HepG2 (cell line): ENCODE results near the gene PFN1. TPM values are rescaled to one million over a fixed set of nuclear protein-coding genes. Genes with fewer than 3 reads are reported as not detected.

Experiments
- AGO2 ChIP-seq: fragments of 200-400 bp; formaldehyde crosslinking; optimal IDR thresholded peaks from 2 replicates; pipeline ENCODE3; 2017; ENCODE audit warnings: mild to moderate bottlenecking, low read depth, low read length, moderate library complexity
- CBX2 ChIP-seq, 2 experiments: fragments of 200-600 bp in 1 of 2; sonication (generic); formaldehyde crosslinking in 1 of 2; IDR thresholded peaks; 2 replicates each; pipeline versions ENCODE4 v1.7.0 to v1.8.1; 2018 to 2022; ENCODE audit warnings: low read depth in 2 of 2, low read length in 1 of 2, mild to moderate bottlenecking in 1 of 2, missing genetic modification reagents in 1 of 2
- CHD2 ChIP-seq: IDR thresholded peaks from 2 replicates; pipeline ENCODE4 v1.6.1; 2011; ENCODE audit warnings: low read depth, low read length, improper control_type of control experiment
- EZH2 ChIP-seq: conservative IDR thresholded peaks from 2 replicates; pipeline ENCODE4 v1.6.1; 2012; ENCODE audit warnings: mild to moderate bottlenecking, low read depth, low read length, moderate library complexity
- HMGXB3 ChIP-seq: sonication (generic); formaldehyde crosslinking; IDR thresholded peaks from 2 replicates; pipeline ENCODE4 v1.4.0; 2020; ENCODE audit warnings: missing genetic modification reagents, borderline replicate concordance
- KDM4B ChIP-seq: sonication (generic); formaldehyde crosslinking; IDR thresholded peaks from 2 replicates; pipeline ENCODE4 v1.4.0; 2020; ENCODE audit warnings: missing genetic modification reagents
- MTA3 ChIP-seq: sonication (generic); formaldehyde crosslinking; IDR thresholded peaks from 2 replicates; pipeline ENCODE4 v1.4.0; 2020; ENCODE audit warnings: missing genetic modification reagents
- PBX3 ChIP-seq: sonication (generic); formaldehyde crosslinking; IDR thresholded peaks from 2 replicates; pipeline ENCODE4 v1.8.1; 2023; ENCODE audit warnings: missing genetic modification reagents, inconsistent platforms, borderline replicate concordance
- RNF2 ChIP-seq: fragments of 450-650 bp; conservative IDR thresholded peaks from 2 replicates; pipeline ENCODE4 v1.6.1; 2016; ENCODE audit warnings: low read depth
- SATB2 ChIP-seq: sonication (generic); formaldehyde crosslinking; IDR thresholded peaks from 2 replicates; pipeline ENCODE4 v1.5.0; 2020; ENCODE audit warnings: missing genetic modification reagents
- SNRNP70 ChIP-seq: fragments of 200-400 bp; formaldehyde crosslinking; IDR thresholded peaks from 2 replicates; pipeline ENCODE4 v1.6.1; 2017; ENCODE audit warnings: mild to moderate bottlenecking, low read depth, low read length, moderate library complexity
- TFDP2 ChIP-seq: sonication (generic); formaldehyde crosslinking; IDR thresholded peaks from 2 replicates; pipeline ENCODE4 v1.4.0; 2020; ENCODE audit warnings: missing genetic modification reagents
- TOPORS ChIP-seq: sonication (generic); formaldehyde crosslinking; IDR thresholded peaks from 2 replicates; pipeline ENCODE4 v1.8.0; 2023; ENCODE audit warnings: mild to moderate bottlenecking, missing genetic modification reagents
- ZC3H13 ChIP-seq: sonication (generic); formaldehyde crosslinking; IDR thresholded peaks from 2 replicates; pipeline ENCODE4 v1.8.1; 2023; ENCODE audit warnings: mild to moderate bottlenecking, missing genetic modification reagents, moderate library complexity
- ZNF331 ChIP-seq: sonication (generic); formaldehyde crosslinking; IDR thresholded peaks from 2 replicates; pipeline ENCODE4 v1.4.0; 2020; ENCODE audit warnings: missing genetic modification reagents
- ZNF503 ChIP-seq: sonication (generic); formaldehyde crosslinking; IDR thresholded peaks from 2 replicates; pipeline ENCODE4 v1.4.0; 2020; ENCODE audit warnings: missing genetic modification reagents
- ZNF674 ChIP-seq: sonication (generic); formaldehyde crosslinking; IDR thresholded peaks from 2 replicates; pipeline ENCODE4 v1.5.0; 2020; ENCODE audit warnings: low read depth, mild to moderate bottlenecking, missing genetic modification reagents
- ZNF724P ChIP-seq: sonication (generic); formaldehyde crosslinking; IDR thresholded peaks from 2 replicates; pipeline ENCODE4 v1.8.0; 2022; ENCODE audit warnings: missing genetic modification reagents, borderline replicate concordance
- ZNF879 ChIP-seq: sonication (generic); formaldehyde crosslinking; IDR thresholded peaks from 2 replicates; pipeline ENCODE4 v1.8.1; 2023; ENCODE audit warnings: missing genetic modification reagents
- polyA plus RNA-seq, 8 experiments: library from polyadenylated mRNA; depleted of rRNA in 3 of 8; stranded (reverse) in 7 of 8; unstranded in 1 of 8; fragments of >200 nt; fragmentation: Illumina TruSeq in 4 of 8; extraction: Trizol in 4 of 8; gene quantifications; 2 replicates each; pipeline versions ENCODE4 v1.2.1 to v1.2.3, GENCODE V29; 2011 to 2016; ENCODE audit warnings: low read depth in 4 of 8, missing spikeins in 1 of 8, mixed read lengths in 1 of 8; ENCODE audit not compliant: insufficient read depth in 1 of 8
- total RNA-seq, 5 experiments: library from RNA; depleted of rRNA; stranded (reverse); fragments of >200 nt; fragmentation: Illumina TruSeq; extraction: Trizol; gene quantifications; 2 replicates each; pipeline ENCODE4 v1.2.3, GENCODE V29; 2016; ENCODE audit warnings: low read depth in 1 of 5
- TF ChIP-seq, protein P1 (sequence below): IDR thresholded peaks from 2 replicates; pipeline ENCODE4 v1.6.1; 2012; ENCODE audit warnings: inconsistent platforms

The PFN1 gene
- total and polyA plus RNA-seq, 2 of the 13 experiments (the other 11 are each of a cell fraction or from before 2014, with no cell fraction given) = 494 to 613 TPM

GRCh38 chr17:4934173-4934979, 14.0 kb downstream of the PFN1 start (continued):
- TF ChIP-seq AGO2 (peak; percentile 90), EZH2 (no peak), ZNF674 (no peak), ZNF724P (no peak), ZC3H13 (CRISPR knock-in tag) (no peak; the same call in 1 of the 2 replicates), ZNF503 (CRISPR knock-in tag) (no peak), CBX2 (IDR thresholded peaks at IDR 0.05; ENCODE audit: low read depth, low read length) (no peak), CBX2 (CRISPR knock-in tag; IDR thresholded peaks at IDR 0.05; ENCODE audit: low read depth) (no peak), PBX3 (CRISPR knock-in tag) (no peak), SATB2 (CRISPR knock-in tag) (no peak), ZNF331 (CRISPR knock-in tag) (0 out of 2 replicates have a peak, but pooled peaks have one; percentile 38), HMGXB3 (CRISPR knock-in tag) (no peak), CHD2 (no peak), TFDP2 (CRISPR knock-in tag) (0 out of 2 replicates have a peak, but pooled peaks have one; percentile 25), TOPORS (no peak), MTA3 (CRISPR knock-in tag) (no peak), KDM4B (no peak), SNRNP70 (no peak), RNF2 (no peak), ZNF879 (CRISPR knock-in tag) (no peak)
- TF ChIP-seq, protein P1, sequence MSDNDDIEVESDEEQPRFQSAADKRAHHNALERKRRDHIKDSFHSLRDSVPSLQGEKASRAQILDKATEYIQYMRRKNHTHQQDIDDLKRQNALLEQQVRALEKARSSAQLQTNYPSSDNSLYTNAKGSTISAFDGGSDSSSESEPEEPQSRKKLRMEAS = 0 out of 2 replicates have a peak, but pooled peaks have one; percentile 12
